Gastrocnemius medialis (tissue), 4 donors: ENCODE measurements around the gene APOBEC4.

ENCODE experiments used
- CTCF ChIP-seq, 5 experiments: fragments of 450-650 bp in 3 of 5; fragments of 200-600 bp in 2 of 5; sonication (generic) in 2 of 5; IDR thresholded peaks in 4 of 5; conservative IDR thresholded peaks in 1 of 5; 1 replicate in 4 of 5; 2 replicates in 1 of 5; pipeline ENCODE4 v1.5.1; 2016 to 2019; ENCODE audit warnings: antibody characterized with exemption in 5 of 5, mild to moderate bottlenecking in 3 of 5, moderate library complexity in 3 of 5
- POLR2A ChIP-seq, 2 donors: fragments of 450-650 bp; IDR thresholded peaks; one replicate each; pipeline ENCODE4 v1.6.1; 2017; ENCODE audit warnings: antibody characterized with exemption in 2 of 2, mild to moderate bottlenecking in 2 of 2, moderate library complexity in 2 of 2

- TF ChIP-seq POLR2A (IDR thresholded peaks at IDR 0.05) (no peak), CTCF (IDR thresholded peaks at IDR 0.05 in 4 of 5, conservative IDR thresholded peaks at IDR 0.05 in 1 of 5) (no peak)
Measured at GRCh38 chr1:183636783-183637182, 16.3 kb downstream of the APOBEC4 start.
